Epithelial cell of esophagus (primary cell): Measurements from ENCODE around the gene TMEM117.
A peak's percentile ranks its signal among the peaks of the same experiment; 100 is the strongest.

ENCODE experiments used
- DNase-seq: peaks from one replicate; pipeline ENCODE4 v3.0.0; 2010; ENCODE audit warnings: low read depth
- H3K4me3 ChIP-seq: 2 replicates; pipeline ENCODE4 v1.5.1; 2011; ENCODE audit warnings: mild to moderate bottlenecking, low read length, control low read depth
- TF ChIP-seq, protein P1 (sequence below): IDR thresholded peaks from 2 replicates; pipeline ENCODE4 v1.5.1; 2011; ENCODE audit warnings: low read depth, mild to moderate bottlenecking, low read length, control low read depth, inconsistent platforms; ENCODE audit not compliant: insufficient read depth; ENCODE audit errors: missing control alignments

Gene TMEM117

GRCh38 chr12:43981726-43982125 is 145.8 kb downstream of the TMEM117 start:
- TF ChIP-seq, protein P1, sequence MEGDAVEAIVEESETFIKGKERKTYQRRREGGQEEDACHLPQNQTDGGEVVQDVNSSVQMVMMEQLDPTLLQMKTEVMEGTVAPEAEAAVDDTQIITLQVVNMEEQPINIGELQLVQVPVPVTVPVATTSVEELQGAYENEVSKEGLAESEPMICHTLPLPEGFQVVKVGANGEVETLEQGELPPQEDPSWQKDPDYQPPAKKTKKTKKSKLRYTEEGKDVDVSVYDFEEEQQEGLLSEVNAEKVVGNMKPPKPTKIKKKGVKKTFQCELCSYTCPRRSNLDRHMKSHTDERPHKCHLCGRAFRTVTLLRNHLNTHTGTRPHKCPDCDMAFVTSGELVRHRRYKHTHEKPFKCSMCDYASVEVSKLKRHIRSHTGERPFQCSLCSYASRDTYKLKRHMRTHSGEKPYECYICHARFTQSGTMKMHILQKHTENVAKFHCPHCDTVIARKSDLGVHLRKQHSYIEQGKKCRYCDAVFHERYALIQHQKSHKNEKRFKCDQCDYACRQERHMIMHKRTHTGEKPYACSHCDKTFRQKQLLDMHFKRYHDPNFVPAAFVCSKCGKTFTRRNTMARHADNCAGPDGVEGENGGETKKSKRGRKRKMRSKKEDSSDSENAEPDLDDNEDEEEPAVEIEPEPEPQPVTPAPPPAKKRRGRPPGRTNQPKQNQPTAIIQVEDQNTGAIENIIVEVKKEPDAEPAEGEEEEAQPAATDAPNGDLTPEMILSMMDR = no peak
- no peak for DNase-seq
- H3K4me3 ChIP-seq = no peak overlapping the region

DNA sequence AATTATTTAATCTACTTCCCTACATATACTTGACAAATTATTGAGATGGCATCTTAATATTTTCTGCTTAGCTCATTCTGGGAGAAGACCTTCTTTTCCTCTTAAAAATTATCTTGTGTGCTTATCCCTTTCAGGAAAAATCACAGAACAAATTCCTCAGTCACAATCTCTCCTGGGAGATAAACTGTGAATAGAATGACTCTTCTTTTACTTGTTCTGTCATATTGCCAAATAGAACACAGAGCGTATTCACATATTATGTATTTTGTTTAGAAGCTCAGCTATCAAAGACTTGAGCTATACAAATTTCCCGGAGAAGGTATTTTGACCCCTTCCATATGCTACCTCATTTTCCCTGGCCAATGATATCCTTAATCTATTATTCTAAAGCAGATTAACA is 146.7 kb downstream of the TMEM117 start:
- TF ChIP-seq, protein P1 = no peak
- no peak overlapping the region for H3K4me3 ChIP-seq
- DNase-seq = no peak

GRCh38 chr12:43988838-43989560 is 153.1 kb downstream of the TMEM117 start:
- no peak overlapping the region for H3K4me3 ChIP-seq
- peak; percentile 72 for DNase-seq
- TF ChIP-seq, protein P1 = no peak

GRCh38 chr12:43992856-43993255 is 157.0 kb downstream of the TMEM117 start:
- TF ChIP-seq, protein P1 = no peak
- no peak for DNase-seq
- H3K4me3 ChIP-seq = no peak overlapping the region

- TF ChIP-seq, protein P1 = peak; percentile 80
- no peak overlapping the region for H3K4me3 ChIP-seq
- peak; percentile 85 for DNase-seq
Observed at GRCh38 chr12:44000309-44000952, 164.6 kb downstream of the TMEM117 start.

DNA sequence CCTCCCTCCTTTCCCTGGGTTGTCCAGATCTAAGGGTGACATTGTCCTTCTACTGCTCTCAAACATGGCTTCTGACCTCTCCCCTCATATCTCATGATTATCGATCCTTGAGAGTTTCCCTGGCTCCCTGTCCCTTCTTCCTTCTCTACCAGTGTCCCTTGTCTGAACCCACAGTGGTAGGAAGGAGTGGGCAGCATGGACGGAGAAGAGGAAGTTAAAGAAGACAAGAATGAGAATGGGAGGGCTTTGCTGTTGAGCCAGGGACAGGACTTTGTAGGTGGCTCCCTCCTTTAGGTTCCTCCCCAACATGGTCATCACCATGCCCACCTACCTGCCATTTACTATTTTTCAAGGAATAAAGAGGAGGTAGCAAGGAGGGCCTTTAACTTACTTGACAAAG is 166.7 kb downstream of the TMEM117 start:
- DNase-seq = no peak
- TF ChIP-seq, protein P1 = no peak
- H3K4me3 ChIP-seq = no peak overlapping the region
